COLO829 (cell line): ENCODE measurements around the gene FAM13A.
A peak's percentile ranks its signal among the peaks of the same experiment; 100 is the strongest.
"Not testable (repeated sequence)": the region's sequence is repeated elsewhere in the genome, so short reads cannot be mapped to it uniquely, and the experiment has no call there.

ENCODE experiments used
- DNase-seq: peaks from one replicate; pipeline ENCODE4 v3.0.0; 2012; ENCODE audit warnings: low spot score

FAM13A gene

GRCh38 chr4:89056953-89057398 lies at the start of gene FAM13A:
TSS of gene FAM13A (minus strand) at chr4:89057185. CDS start at chr4:89056964, 221 bp downstream.
- DNase-seq = peak; percentile 83

GRCh38 chr4:89105726-89106125 lies 48.7 kb upstream of the FAM13A start:
- DNase-seq = no peak

GRCh38 chr4:89101256-89102161 lies 44.5 kb upstream of the FAM13A start:
- DNase-seq = no peak

GRCh38 chr4:89100853-89101252 lies 43.9 kb upstream of the FAM13A start:
- no peak for DNase-seq

GRCh38 chr4:89099471-89099870 lies 42.5 kb upstream of the FAM13A start:
- no peak for DNase-seq

GRCh38 chr4:89099034-89099433 lies 42.0 kb upstream of the FAM13A start:
- DNase-seq = no peak

GRCh38 chr4:89078300-89078699 lies 21.3 kb upstream of the FAM13A start:
- no peak for DNase-seq

GRCh38 chr4:89077761-89078160 lies 20.8 kb upstream of the FAM13A start:
- DNase-seq = no peak

GRCh38 chr4:89072921-89073320 lies 15.9 kb upstream of the FAM13A start:
- DNase-seq = no peak

- DNase-seq = no peak
Measured at GRCh38 chr4:89071311-89071710, 14.3 kb upstream of the FAM13A start.

GRCh38 chr4:89070041-89070440 lies 13.1 kb upstream of the FAM13A start:
- DNase-seq = no peak

GRCh38 chr4:89069481-89069880 lies 12.5 kb upstream of the FAM13A start:
- DNase-seq = no peak

- DNase-seq = no peak
Measured at GRCh38 chr4:89067417-89067816, 10.4 kb upstream of the FAM13A start.

- no peak for DNase-seq
Measured at GRCh38 chr4:89064848-89065247, 7.9 kb upstream of the FAM13A start.

- not testable (repeated sequence) for DNase-seq
Measured at GRCh38 chr4:89057844-89058243, 859 bp upstream of the FAM13A start.

- peak; percentile 24 for DNase-seq
Measured at GRCh38 chr4:89056292-89056952, 563 bp downstream of the FAM13A start.

GRCh38 chr4:89055157-89056080 lies 1.6 kb downstream of the FAM13A start:
- no peak for DNase-seq

- no peak for DNase-seq
Measured at GRCh38 chr4:89054627-89055026, 2.4 kb downstream of the FAM13A start.

- no peak for DNase-seq
Measured at GRCh38 chr4:89049853-89050252, 7.1 kb downstream of the FAM13A start.

- DNase-seq = no peak
Measured at GRCh38 chr4:89048906-89049601, 7.9 kb downstream of the FAM13A start.

GRCh38 chr4:89044147-89044900 lies 12.7 kb downstream of the FAM13A start:
- no peak for DNase-seq
